Measurements from ENCODE around the gene CFL2.

CFL2 gene

DNA sequence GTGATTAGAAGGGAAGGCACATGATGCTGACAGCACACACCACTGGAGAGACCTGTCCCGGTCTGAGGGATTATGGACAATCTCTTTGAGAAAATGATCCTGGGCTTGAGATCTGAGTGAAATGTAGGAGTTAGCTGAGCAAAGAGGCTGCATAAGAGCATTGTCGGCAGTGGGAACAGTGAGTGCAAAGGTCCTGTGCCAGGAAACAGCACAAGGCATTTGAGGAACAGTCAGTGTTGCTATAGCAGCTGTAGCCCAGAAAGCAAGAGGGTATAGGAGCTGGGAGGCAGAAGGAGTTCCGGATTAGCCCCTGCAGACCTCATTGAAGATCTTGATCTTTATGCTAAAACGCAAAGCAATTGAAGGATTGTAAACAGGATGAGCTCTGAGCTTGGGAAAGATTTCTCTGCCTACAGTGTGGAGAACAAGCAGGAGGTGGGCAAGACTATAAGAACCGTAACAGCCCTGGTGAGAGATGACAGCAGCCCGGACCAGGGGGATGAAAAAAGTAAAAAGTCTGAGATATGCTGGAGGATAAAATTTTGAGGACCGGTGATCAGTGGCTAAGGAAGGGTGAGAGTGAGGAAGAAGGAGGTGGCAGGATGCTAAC, 28.5 kb downstream of the CFL2 start:
- TF ChIP-seq TAF1 (IDR thresholded peaks at IDR 0.05; ENCODE audit: borderline replicate concordance, low read depth, low read length) (no peak), POLR2A (IDR thresholded peaks at IDR 0.05; ENCODE audit: low read depth, low read length) (no peak), POLR2AphosphoS5 (IDR thresholded peaks at IDR 0.05; ENCODE audit: low read depth, low read length) (no peak)
- peak; percentile 27 for FAIRE-seq
- no peak for DNase-seq (ENCODE audit: insufficient read length)

DNA sequence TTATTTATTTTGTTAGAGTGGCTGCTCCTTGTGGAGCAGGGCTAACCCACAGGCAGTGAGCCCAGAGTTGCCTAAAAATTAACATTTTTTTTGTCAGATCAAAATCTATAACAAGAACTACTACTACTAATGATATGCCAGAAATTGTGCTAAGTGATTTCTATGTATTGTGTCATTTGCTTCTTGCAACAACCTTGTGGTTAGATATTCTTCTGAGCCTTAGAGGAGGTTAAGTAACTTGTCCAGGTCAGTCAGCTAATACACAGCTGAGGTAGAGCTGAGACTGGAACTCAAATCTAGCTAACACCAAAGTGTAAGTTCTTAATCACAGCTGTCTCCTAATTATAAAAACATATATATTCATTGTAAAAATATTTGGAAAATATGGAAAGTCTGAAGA, 29.8 kb downstream of the CFL2 start:
- DNase-seq (ENCODE audit: insufficient read length) (no peak), FAIRE-seq (no peak)
- TF ChIP-seq TAF1 (IDR thresholded peaks at IDR 0.05; ENCODE audit: borderline replicate concordance, low read depth, low read length) (no peak), POLR2A (IDR thresholded peaks at IDR 0.05; ENCODE audit: low read depth, low read length) (no peak), POLR2AphosphoS5 (IDR thresholded peaks at IDR 0.05; ENCODE audit: low read depth, low read length) (no peak)

DNA sequence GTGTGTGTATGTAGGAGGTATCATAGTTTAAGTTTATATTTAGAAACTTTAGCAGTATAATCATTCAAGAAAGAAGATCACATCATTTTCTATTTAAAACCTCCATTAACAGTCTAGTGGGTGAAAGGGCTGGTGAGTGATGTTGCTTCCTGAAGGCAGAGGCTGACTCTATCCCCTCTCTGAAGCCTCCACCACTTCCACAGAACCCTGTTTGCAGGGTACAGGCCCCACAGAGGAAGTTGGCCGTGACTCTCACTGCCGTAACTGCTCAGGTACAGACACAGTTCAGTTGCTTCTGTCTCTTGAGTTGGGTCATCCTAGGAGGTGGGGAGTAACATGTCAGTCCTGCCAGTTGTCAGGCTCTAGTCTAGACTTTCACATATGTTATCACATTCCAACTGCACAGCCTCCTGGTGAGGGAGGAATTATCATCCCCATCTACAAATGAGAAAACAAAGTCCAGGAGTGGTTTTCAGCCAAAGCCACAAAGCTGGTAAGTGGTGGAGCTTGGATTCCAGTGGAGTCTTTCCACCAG, 31.5 kb downstream of the CFL2 start:
- DNase-seq (ENCODE audit: insufficient read length) (peak; percentile 9), FAIRE-seq (no peak)
- TF ChIP-seq POLR2A (IDR thresholded peaks at IDR 0.05; ENCODE audit: low read depth, low read length): no peak
- TF ChIP-seq TAF1 (IDR thresholded peaks at IDR 0.05; ENCODE audit: borderline replicate concordance, low read depth, low read length): no peak
- TF ChIP-seq POLR2AphosphoS5 (IDR thresholded peaks at IDR 0.05; ENCODE audit: low read depth, low read length): no peak

DNA sequence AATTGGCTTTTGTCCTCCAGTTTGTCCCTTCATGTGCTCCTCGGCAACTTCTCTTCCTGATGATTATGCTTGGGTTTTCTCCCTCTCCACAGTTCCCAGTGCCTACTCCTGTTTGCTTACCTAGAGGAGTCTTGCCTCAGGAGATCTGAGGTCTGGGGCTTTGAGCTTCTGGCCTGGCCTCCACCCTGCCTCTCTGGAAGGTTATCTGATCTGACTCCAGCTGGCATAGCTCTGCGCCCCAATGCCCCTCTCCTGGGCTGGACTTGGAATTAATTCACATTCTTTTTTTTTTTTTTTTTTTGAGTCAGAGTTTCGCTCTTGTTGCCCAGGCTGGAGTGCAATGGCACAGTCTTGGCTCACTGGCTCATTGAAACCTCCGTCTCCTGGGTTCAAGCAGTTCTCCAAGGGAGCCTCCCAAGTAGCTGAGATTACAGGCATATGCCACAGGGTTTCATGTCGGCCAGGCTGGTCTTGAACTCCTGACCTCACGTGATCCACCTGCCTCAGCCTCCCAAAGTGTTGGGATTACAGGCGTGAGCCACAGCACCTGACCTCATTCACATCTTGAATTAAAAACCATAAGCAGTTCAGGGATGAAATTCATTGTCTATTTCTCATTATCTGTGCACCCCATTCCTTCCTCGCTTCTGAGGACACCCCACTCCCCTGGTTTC, 33.5 kb downstream of the CFL2 start:
- no peak for TF ChIP-seq POLR2A (IDR thresholded peaks at IDR 0.05; ENCODE audit: low read depth, low read length)
- no peak for TF ChIP-seq POLR2AphosphoS5 (IDR thresholded peaks at IDR 0.05; ENCODE audit: low read depth, low read length)
- TF ChIP-seq TAF1 (IDR thresholded peaks at IDR 0.05; ENCODE audit: borderline replicate concordance, low read depth, low read length): no peak
- FAIRE-seq (no peak), DNase-seq (ENCODE audit: insufficient read length) (no peak)

DNA sequence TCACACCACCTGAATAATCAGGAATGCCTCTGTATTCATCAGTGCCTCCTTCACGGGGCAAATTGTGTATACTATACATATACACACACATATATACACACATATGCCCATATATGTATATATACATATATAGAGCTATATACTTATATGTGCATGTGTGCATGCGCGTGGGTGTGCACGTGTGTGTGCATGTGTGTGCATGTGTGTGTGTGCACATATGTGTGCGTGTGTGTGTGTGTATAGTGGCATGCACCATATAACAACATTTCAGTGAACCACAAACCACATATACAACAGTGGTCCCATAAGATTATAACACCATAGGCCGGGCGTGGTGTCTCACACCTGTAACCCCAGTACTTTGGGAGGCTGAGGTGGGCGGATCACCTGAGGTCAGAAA, 35.7 kb downstream of the CFL2 start:
- no peak for TF ChIP-seq POLR2A (IDR thresholded peaks at IDR 0.05; ENCODE audit: low read depth, low read length)
- TF ChIP-seq POLR2AphosphoS5 (IDR thresholded peaks at IDR 0.05; ENCODE audit: low read depth, low read length): no peak
- TF ChIP-seq TAF1 (IDR thresholded peaks at IDR 0.05; ENCODE audit: borderline replicate concordance, low read depth, low read length): no peak
- FAIRE-seq: no peak

DNA sequence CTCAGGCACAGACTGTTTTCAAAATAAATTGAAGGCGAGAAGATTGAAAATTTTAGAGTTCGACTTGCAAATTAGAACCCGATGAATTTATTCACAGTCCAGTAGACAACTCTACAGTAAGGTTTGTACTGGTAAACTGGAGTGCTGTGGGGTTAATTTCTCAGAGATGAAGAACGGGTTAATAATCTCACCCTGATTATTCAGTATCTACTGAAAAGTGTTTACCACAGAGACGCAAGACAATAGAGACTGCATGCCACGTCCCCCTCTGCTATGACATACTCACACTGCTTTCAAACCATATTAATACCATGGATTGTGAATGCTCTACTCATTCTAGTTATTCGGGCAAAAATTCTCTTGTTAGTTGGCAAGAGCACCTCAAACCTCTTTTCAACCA, 36.1 kb downstream of the CFL2 start:
- FAIRE-seq: no peak
- TF ChIP-seq POLR2AphosphoS5 (IDR thresholded peaks at IDR 0.05; ENCODE audit: low read depth, low read length) (no peak), TAF1 (IDR thresholded peaks at IDR 0.05; ENCODE audit: borderline replicate concordance, low read depth, low read length) (no peak), POLR2A (IDR thresholded peaks at IDR 0.05; ENCODE audit: low read depth, low read length) (no peak)
- no peak for DNase-seq (ENCODE audit: insufficient read length)

More for the DNA sequence above, 35.7 kb downstream of the CFL2 start:
- DNase-seq (ENCODE audit: insufficient read length): no peak

DNA sequence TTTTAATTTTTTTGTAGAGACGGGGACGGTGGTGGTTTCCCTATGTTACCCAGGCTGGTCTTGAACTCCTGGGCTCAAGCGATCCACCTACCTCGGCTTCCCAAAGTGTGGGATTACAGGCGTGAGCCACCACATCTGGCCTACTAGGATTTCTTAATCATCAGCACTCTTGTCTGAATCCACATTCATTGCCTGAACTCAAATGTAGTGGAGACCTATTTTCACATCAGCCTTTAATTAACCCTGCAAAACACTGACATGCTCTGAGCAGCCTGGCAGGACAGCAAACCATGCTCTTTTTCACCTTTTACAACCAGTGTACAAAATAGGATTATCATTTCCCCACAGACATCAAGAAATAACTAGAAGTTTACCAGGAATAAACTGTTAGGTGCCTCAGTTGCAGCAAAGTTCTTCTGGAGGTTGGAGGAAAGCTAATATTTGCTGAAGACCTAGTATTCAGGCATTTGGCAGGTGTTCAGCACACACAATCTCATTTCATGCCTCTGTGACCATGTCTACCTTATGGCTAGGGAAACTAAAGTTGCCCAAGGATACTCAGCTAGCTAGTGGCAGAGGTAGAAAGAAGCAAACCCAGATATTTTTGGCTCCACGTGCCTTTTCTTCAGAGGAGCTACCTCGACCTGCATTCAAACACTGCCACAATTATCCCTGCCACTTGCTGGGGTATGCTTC, 37.7 kb downstream of the CFL2 start:
- TF ChIP-seq POLR2A (IDR thresholded peaks at IDR 0.05; ENCODE audit: low read depth, low read length) (no peak), POLR2AphosphoS5 (IDR thresholded peaks at IDR 0.05; ENCODE audit: low read depth, low read length) (no peak), TAF1 (IDR thresholded peaks at IDR 0.05; ENCODE audit: borderline replicate concordance, low read depth, low read length) (no peak)
- FAIRE-seq (no peak), DNase-seq (ENCODE audit: insufficient read length) (no peak)

DNA sequence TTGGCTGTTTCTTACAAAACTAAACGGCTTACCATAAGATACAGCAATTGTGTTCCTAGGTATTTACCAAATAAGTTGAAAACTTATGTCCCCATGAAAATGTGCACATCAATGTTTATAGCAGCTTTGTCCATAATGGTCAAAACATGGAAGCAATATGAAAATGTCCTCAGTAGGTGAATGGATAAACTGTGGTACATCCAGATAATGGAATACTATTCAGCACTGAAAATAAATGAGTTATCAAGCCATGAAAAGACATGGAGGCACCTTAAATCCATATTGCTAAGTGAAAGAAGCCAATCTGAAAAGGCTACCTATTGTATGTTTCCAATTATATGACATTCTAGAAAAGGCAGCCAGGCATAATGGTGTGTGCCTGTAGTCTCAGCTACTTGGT, 40.7 kb downstream of the CFL2 start:
- TF ChIP-seq TAF1 (IDR thresholded peaks at IDR 0.05; ENCODE audit: borderline replicate concordance, low read depth, low read length) (no peak), POLR2AphosphoS5 (IDR thresholded peaks at IDR 0.05; ENCODE audit: low read depth, low read length) (no peak), POLR2A (IDR thresholded peaks at IDR 0.05; ENCODE audit: low read depth, low read length) (no peak)
- no peak for FAIRE-seq
- no peak for DNase-seq (ENCODE audit: insufficient read length)

DNA sequence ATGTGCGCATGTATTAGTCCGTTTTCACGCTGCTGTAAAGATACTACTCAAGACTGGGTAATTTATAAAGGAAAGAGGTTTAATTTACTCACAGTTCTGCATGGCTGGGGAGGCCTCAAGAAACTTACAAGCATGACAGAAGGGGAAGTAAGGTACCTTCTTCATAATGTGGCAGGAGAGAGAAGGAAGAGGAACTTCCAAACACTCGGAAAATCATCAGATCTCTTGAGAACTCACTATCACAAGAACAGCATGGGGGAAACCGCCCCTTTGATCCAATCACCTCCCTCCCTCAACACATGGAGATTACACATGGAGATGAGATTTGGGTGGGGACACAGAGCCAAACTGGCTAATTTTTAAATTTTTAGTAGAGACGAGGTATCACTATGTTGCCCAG, 42.7 kb downstream of the CFL2 start:
- FAIRE-seq (no peak), DNase-seq (ENCODE audit: insufficient read length) (no peak)
- TF ChIP-seq POLR2A (IDR thresholded peaks at IDR 0.05; ENCODE audit: low read depth, low read length) (no peak), TAF1 (IDR thresholded peaks at IDR 0.05; ENCODE audit: borderline replicate concordance, low read depth, low read length) (no peak), POLR2AphosphoS5 (IDR thresholded peaks at IDR 0.05; ENCODE audit: low read depth, low read length) (no peak)

DNA sequence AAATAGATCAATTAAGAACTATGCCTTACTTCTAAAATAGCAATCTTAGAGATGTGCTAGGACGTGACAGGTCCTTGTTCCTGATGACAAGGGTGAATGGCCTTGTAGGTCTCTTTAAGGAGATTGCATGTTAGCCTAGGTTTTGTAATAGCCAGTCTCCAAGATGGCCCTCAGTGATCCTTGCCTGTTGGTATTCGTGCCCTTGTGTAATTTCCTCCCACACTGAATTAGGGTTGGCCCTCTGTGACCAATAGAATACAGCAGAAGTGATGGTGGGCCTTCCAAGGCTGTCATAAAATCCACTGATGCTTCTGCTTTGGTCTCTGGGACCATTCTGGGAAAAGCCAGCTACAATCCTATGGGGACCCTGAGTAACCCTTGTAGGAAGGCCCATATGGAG, 46.3 kb downstream of the CFL2 start:
- no peak for FAIRE-seq
- DNase-seq (ENCODE audit: insufficient read length): no peak
- TF ChIP-seq POLR2AphosphoS5 (IDR thresholded peaks at IDR 0.05; ENCODE audit: low read depth, low read length) (no peak), POLR2A (IDR thresholded peaks at IDR 0.05; ENCODE audit: low read depth, low read length) (no peak), TAF1 (IDR thresholded peaks at IDR 0.05; ENCODE audit: borderline replicate concordance, low read depth, low read length) (no peak)

DNA sequence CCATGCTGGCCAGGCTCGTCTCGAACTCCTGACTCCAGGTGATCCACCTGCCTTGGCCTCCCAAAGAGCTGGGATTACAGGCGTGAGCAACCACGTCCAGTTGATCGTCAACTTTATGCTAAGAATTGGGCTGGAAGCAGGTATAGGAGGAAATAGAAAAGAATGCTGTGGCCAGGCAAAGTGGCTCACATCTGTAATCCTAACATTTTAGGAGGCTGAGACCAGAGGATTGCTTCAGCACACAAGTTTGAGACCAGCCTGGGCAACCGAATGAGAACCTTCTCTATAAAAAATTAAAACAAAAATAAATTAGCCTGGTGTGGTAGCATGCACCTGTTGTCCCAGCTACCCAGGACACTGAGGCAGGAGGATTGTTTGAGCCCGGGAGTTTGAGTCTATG, 47.4 kb downstream of the CFL2 start:
- DNase-seq (ENCODE audit: insufficient read length) (no peak), FAIRE-seq (no peak)
- TF ChIP-seq TAF1 (IDR thresholded peaks at IDR 0.05; ENCODE audit: borderline replicate concordance, low read depth, low read length) (no peak), POLR2AphosphoS5 (IDR thresholded peaks at IDR 0.05; ENCODE audit: low read depth, low read length) (no peak), POLR2A (IDR thresholded peaks at IDR 0.05; ENCODE audit: low read depth, low read length) (no peak)

Data from GM12892 (cell line).